KMS-11 (cell line): ENCODE measurements around the gene DNAJC13.

Experiments
- H2AFZ ChIP-seq: fragments of 200-600 bp; sonication (generic); 2 replicates; pipeline ENCODE4 v1.6.1; 2016; ENCODE audit warnings: antibody characterized with exemption, mixed run types, low read depth
- H3K27ac ChIP-seq: fragments of 200-600 bp; sonication (generic); 2 replicates; pipeline ENCODE4 v1.6.1; 2016; ENCODE audit warnings: mild to moderate bottlenecking, mixed run types
- H3K27me3 ChIP-seq: fragments of 200-600 bp; sonication (generic); 2 replicates; pipeline ENCODE4 v1.6.1; 2017; ENCODE audit warnings: mild to moderate bottlenecking, low read depth, mixed run types, moderate library complexity; ENCODE audit not compliant: insufficient read depth
- H3K36me3 ChIP-seq: fragments of 200-600 bp; sonication (generic); 2 replicates; pipeline ENCODE4 v1.6.1; 2017; ENCODE audit warnings: mild to moderate bottlenecking, mixed run types; ENCODE audit not compliant: insufficient read depth
- H3K4me1 ChIP-seq: fragments of 200-600 bp; sonication (generic); 2 replicates; pipeline ENCODE4 v1.6.1; 2016; ENCODE audit warnings: mild to moderate bottlenecking, low read depth, mixed run types; ENCODE audit not compliant: poor library complexity, severe bottlenecking
- H3K4me2 ChIP-seq: fragments of 200-600 bp; sonication (generic); 2 replicates; pipeline ENCODE4 v1.7.0; 2016; ENCODE audit warnings: mild to moderate bottlenecking, mixed run types
- H3K4me3 ChIP-seq: fragments of 200-600 bp; sonication (generic); IDR thresholded peaks from 2 replicates; pipeline ENCODE4 v1.6.1; 2017; ENCODE audit warnings: low read depth, low read length, mixed read lengths; ENCODE audit not compliant: insufficient read depth
- H3K79me2 ChIP-seq: fragments of 200-600 bp; sonication (generic); 2 replicates; pipeline ENCODE4 v1.6.1; 2016; ENCODE audit warnings: low read depth, mixed run types; ENCODE audit not compliant: insufficient read depth
- H3K9ac ChIP-seq: fragments of 200-600 bp; sonication (generic); 2 replicates; pipeline ENCODE4 v1.6.1; 2016; ENCODE audit warnings: mild to moderate bottlenecking, mixed run types
- H4K20me1 ChIP-seq: fragments of 200-600 bp; sonication (generic); 2 replicates; pipeline ENCODE4 v1.6.1; 2016; ENCODE audit warnings: mild to moderate bottlenecking, mixed run types; ENCODE audit not compliant: insufficient read depth
- CTCF ChIP-seq: fragments of 200-600 bp; sonication (generic); conservative IDR thresholded peaks from 2 replicates; pipeline ENCODE4 v1.6.1; 2017; ENCODE audit warnings: low read depth, mild to moderate bottlenecking, antibody characterized with exemption, low read length, moderate library complexity, mixed read lengths

The DNAJC13 gene

GRCh38 chr3:132536442-132537153 lies 119.3 kb downstream of the DNAJC13 start:
- Histone ChIP-seq H3K9ac (peak overlapping the region; percentile 25; the same call in 1 of the 2 replicates), H3K4me3 (no peak overlapping the region), H3K36me3 (no peaks in the 10 kb centered on the region), H4K20me1 (no peaks in the 10 kb centered on the region), H3K27me3 (no peaks in the 10 kb centered on the region), H3K4me2 (peak overlapping the region; percentile 46; the same call in 1 of the 2 replicates), H2AFZ (peak overlapping the region; percentile 21; the same call in 1 of the 2 replicates), H3K27ac (peak overlapping the region; percentile 41; the same call in 1 of the 2 replicates), H3K4me1 (peaks cover 10% of the 10 kb centered on the region), H3K79me2 (no peaks in the 10 kb centered on the region)
- no peak; the same call in 1 of the 2 replicates for TF ChIP-seq CTCF

- Histone ChIP-seq H3K9ac (no peak overlapping the region), H3K4me2 (no peak overlapping the region), H2AFZ (no peak overlapping the region), H3K4me3 (no peak overlapping the region), H3K27me3 (no peaks in the 10 kb centered on the region), H3K4me1 (peaks cover 10% of the 10 kb centered on the region), H4K20me1 (no peaks in the 10 kb centered on the region), H3K36me3 (no peaks in the 10 kb centered on the region), H3K27ac (no peak overlapping the region), H3K79me2 (no peaks in the 10 kb centered on the region)
- 0 out of 2 replicates have a peak, but pooled peaks have one; percentile 37 for TF ChIP-seq CTCF
Observed at GRCh38 chr3:132537297-132537696, 120.0 kb downstream of the DNAJC13 start.

- TF ChIP-seq CTCF = no peak
- Histone ChIP-seq H3K4me1 (peaks cover 10% of the 10 kb centered on the region), H2AFZ (no peak overlapping the region), H3K9ac (no peak overlapping the region), H3K4me3 (no peak overlapping the region), H3K36me3 (no peaks in the 10 kb centered on the region), H3K4me2 (no peak overlapping the region), H3K27ac (no peak overlapping the region), H3K79me2 (no peaks in the 10 kb centered on the region), H4K20me1 (no peaks in the 10 kb centered on the region), H3K27me3 (no peaks in the 10 kb centered on the region)
Observed at GRCh38 chr3:132538072-132538471, 120.8 kb downstream of the DNAJC13 start.

GRCh38 chr3:132539681-132540080 lies 122.4 kb downstream of the DNAJC13 start:
- no peaks in the 10 kb centered on the region for H3K36me3 ChIP-seq
- H3K27ac ChIP-seq = no peak overlapping the region
- no peak overlapping the region for H3K4me3 ChIP-seq
- H3K4me2 ChIP-seq = no peak overlapping the region
- no peaks in the 10 kb centered on the region for H3K79me2 ChIP-seq
- H4K20me1 ChIP-seq = no peaks in the 10 kb centered on the region
- H3K9ac ChIP-seq = no peak overlapping the region
- TF ChIP-seq CTCF = no peak
- H2AFZ ChIP-seq = no peak overlapping the region
- H3K4me1 ChIP-seq = peaks cover 13% of the 10 kb centered on the region
- H3K27me3 ChIP-seq = no peaks in the 10 kb centered on the region
